Brain pericyte (primary cell): ENCODE results near the gene MZT2A.
"Not testable (repeated sequence)": the region's sequence is repeated elsewhere in the genome, so short reads cannot be mapped to it uniquely, and the experiment has no call there.

ENCODE experiments used
- DNase-seq: peaks from one replicate; pipeline ENCODE4 v3.0.0-alpha.2; 2012; ENCODE audit warnings: low read depth, low spot score

The MZT2A gene, protein sequence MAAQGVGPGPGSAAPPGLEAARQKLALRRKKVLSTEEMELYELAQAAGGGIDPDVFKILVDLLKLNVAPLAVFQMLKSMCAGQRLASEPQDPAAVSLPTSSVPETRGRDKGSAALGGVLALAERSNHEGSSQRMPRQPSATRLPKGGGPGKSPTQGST

DNA sequence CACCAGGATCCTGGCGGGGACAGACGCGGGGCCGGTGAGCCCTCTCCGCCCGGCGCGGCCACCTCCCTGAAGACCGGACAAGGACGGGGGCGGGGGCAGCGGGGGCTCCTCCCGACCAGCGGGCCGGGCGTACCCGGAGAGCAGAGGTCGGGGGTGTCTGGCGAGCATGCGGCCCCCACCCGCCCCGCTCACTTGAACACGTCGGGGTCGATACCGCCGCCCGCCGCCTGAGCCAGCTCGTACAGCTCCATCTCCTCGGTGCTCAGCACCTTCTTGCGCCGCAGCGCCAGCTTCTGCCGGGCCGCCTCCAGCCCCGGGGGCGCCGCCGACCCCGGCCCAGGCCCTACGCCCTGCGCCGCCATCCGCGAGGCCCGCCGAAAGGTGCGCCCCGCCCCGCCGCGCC, at the start of gene MZT2A:
Gene MZT2A, minus strand, starts transcription at position 383 of the 403 bp plus-strand sequence. Its CDS starts 21 bp downstream, at position 362.
- not testable (repeated sequence) for DNase-seq

DNA sequence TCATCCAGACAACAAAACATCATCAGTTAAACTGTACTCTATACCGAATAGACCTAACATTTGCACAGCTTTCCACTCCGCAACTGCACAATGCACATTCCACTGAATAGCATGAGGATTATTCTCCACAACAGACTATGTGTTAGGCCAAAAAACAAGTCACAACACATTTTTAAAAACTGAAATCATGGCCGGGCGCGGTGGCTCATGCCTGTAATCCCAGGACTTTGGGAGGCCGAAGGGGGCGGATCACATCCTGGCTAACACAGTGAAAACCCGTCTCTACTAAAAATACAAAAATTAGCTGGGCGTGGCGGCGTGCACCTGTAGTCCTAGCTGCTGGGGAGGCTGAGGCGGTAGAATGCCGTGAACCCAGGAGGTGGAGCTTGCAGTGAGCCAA, 46.7 kb upstream of the MZT2A start:
- not testable (repeated sequence) for DNase-seq

DNA sequence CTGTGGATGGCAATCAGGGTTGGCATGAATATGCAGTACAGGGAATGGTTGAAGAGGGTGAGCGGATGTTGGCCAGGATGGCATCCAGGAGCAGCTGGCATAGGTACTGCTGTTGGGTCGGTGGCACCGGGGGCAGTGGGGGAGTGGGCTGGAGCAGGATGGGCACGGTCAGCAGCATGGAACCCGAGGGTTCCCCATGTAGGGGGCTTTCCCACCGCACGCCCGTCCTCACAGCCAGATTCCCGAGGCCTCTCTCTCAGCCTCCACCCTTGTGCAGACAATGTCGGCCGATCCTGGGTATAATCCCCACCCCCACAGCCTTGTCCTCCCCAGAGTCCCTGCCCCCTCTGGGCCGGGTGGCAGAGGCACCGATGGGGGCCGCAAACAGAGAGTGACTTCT, 44.6 kb upstream of the MZT2A start:
- not testable (repeated sequence) for DNase-seq

DNA sequence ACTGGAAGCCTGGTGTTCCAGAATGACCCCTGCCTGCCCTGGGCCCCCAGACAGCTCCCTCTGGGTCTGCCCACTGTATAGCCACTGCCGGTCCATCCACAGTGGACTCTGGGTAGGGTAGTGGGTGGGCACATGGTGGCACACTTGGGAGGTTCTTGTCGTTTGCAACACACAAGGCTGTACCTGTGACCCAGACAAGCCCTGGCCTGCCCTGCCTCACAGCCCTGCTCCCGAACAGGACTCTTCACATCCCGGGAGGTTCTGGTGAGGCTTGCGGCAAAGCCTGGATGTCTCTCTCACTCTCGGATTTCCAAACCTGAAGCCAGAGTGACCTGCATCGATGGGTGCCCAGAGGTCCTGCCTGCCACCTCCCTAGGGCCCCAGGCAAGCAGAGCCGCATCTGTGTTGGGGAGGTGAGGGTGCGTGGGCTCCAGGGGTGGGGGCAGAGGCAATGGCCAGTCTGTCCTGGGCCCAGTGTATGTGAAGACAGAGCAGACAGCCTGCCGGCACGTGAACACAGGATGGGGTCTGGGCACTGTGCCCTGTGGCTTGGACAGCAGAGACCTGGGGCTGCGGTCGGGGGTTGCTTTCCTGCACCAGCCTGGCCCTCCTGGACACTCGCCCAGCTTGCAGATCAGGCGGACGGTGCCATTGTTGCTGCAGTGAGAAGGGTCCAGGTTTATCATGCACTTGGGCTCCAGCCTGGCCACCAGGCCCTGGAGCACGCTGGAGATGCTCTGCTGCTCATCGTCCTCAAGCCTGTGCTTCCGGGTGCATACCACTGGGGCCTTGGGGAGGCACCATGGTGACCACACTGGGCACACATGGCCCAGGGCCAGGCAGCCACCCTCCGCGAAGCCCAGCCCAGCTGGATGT, 44.0 kb upstream of the MZT2A start:
- DNase-seq = not testable (repeated sequence)

DNA sequence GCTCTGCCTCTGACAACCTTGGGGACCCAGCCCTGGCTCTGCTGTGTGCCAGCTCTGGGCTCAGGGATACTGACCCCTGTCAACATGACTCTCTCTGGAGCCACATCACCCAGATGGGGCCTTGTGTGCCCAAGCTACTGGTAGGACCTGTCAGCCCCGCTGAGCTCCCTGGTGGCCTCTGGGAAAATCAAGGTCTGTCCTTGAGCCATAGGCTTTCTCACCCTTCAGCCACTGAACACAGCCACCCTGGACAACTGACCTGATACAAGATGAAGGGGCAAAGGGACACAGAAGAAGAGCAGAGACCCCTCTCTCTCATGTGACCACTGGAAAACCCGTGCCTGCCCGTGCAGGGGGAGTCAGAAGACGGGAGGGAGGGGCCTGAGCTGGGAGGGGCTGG, 43.3 kb upstream of the MZT2A start:
- no peak for DNase-seq

DNA sequence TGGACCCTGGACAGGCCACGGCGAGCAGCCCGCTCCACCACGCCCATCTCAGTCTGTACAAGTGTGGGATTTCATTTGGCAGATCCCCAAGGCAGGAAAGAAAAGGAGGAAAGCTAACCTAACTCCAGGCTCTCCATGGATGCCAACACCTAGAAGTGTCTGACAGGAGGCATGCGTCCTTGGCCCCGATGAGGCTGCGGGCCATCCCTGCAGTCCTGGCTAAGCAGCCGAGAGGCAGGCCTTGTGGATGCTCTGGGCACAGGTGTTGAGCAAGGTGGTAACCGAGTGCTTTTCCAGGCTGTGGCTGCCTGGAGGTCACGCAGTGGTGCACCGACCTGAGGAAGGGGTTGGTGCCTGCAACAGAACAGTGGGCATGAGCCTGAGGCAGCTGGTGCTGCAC, 42.8 kb upstream of the MZT2A start:
- DNase-seq = not testable (repeated sequence)

DNA sequence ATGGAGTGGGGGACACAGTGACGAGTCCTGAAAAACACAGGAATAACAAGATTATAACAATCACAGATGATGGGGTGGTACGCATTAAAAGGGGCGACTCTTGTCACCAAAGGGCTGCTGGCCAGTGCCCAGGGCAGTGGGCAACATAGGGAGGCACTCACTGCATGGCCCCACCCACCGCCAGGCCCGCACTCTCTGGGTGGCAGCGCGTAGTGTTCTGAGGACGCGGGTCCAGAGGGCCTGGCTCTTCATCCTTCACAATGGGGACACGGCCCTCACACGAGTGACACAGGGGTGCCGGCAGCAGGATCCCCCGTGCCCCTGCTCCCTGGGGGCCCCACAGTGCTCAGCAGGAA, 42.1 kb upstream of the MZT2A start:
- DNase-seq = not testable (repeated sequence)

DNA sequence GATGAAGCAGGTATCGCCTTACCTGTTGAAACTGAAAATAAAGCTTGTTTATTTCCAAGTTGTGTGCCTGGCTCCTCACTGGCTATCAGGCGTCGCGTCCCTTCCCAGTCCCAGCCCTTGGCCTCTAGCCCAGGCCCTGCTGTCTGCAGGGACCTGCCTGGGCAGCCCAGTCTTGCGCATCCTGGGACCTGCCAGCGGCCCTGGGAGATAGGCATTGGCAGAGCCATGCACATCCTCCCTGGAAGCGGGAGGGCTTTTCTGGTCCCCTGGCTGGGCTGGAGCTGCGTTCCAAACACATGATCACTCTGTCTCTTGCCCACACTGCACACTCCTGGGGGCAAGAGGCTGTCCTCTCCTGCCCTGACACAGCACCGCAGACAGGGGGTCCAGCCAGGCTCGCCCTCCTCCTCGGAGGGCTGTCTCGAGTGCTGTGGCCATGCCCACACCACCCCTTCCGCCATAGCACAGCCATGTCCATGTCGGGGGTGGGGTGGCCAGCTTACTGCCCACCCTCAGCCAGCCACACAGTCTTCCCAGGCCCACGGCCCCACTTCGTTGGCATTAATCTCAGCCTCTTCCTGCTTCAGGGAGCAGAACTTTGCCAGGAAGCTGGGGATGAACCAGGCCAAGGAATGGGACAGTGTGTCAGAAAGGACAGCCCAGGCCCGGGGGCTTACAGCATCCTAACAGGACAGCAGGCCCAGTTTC, 41.6 kb upstream of the MZT2A start:
- DNase-seq = not testable (repeated sequence)

DNA sequence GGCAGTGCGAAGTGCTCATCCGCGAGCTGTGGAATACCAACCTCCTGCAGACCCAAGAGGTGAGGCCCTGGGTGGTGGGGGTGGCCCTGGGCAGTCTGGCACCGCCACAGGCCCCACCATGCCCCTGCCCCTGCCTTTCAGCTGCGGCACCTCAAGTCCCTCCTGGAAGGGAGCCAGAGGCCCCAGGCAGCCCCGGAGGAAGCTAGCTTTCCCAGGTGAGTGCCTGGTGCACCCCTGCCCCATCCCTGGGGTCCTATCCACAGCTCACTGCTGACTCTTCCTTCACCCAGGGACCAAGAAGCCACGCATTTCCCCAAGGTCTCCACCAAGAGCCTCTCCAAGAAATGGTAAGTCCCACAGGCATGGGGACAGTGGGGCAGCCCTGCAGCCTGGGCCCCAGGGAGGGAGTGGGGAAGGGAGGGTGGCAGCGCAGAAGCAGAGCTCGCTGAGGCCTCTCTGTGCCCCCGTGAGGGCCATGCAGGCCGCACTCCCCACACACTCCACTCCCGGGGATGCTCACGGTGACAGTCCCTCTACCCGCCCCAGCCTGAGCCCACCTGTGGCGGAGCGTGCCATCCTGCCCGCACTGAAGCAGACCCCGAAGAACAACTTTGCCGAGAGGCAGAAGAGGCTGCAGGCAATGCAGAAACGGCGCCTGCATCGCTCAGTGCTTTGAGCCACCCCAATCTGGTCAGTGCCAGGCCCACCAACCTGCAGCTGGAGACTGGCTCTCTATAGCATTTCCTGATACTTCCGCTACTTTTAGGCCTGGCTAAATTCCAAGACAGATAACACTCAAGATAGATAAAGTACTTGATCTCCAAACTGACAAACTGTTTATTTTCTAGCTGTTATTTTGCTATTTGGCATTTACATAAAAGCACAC, 40.8 kb upstream of the MZT2A start:
- not testable (repeated sequence) for DNase-seq

DNA sequence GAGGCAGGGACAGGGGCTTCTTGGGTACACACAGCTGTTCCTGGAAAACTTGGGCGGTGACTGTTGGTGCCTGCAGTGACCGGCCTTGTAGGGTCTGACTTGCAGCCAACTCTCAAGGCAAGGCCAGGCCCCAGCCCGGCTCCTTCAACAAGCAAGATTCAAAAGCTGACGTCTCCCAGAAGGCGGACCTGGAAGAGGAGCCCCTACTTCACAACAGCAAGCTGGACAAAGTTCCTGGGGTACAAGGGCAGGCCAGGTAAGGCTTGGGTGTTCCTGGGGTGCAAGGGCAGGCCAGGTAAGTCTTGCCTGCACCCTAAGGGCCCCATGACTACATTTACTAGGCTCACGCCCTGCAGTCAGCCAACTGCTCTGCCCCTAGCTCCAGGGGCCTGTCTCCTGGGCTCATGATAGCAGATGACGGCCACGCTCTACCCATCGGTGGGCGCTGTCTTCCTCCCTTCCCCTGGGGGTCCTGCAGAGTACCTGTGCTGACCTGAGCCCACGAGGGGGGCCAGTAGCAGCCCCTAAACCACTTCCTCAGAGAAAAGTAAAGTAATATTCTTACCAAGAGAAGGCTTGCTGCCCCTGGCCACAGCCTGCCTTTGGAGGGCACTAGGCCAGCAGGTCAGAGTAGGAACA, 39.5 kb upstream of the MZT2A start:
- not testable (repeated sequence) for DNase-seq

DNA sequence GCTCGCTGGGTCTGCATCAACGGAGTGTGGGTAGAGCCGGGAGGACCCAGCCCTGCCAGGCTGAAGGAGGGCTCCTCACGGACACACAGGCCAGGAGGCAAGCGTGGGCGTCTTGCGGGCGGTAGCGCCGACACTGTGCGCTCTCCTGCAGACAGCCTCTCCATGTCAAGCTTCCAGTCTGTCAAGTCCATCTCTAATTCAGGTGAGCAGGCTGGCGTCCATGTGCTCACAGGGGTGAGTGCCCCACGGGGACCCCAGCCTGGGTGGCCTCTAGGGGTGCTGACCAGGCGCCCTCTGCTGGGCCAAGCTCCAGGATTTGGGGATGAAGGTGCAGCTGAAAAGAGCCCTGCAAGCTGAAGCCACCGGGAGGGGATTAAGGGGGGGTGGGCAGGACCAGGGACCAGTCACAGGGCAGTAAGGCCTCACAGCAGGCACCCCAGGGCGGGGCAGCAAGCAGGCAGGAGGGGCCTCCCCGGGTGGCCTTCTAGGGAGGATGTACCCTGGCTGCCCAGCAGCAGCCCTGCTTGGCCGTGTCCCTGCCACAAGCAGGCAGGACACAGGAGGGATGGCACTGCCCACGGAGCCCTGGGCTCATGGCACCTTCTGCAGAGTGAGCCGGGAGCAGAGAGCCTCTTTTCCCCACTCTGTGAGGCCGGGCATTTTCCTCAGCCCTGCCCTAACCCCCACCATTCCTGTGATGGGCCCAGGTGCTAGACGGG, 38.6 kb upstream of the MZT2A start:
- not testable (repeated sequence) for DNase-seq

DNA sequence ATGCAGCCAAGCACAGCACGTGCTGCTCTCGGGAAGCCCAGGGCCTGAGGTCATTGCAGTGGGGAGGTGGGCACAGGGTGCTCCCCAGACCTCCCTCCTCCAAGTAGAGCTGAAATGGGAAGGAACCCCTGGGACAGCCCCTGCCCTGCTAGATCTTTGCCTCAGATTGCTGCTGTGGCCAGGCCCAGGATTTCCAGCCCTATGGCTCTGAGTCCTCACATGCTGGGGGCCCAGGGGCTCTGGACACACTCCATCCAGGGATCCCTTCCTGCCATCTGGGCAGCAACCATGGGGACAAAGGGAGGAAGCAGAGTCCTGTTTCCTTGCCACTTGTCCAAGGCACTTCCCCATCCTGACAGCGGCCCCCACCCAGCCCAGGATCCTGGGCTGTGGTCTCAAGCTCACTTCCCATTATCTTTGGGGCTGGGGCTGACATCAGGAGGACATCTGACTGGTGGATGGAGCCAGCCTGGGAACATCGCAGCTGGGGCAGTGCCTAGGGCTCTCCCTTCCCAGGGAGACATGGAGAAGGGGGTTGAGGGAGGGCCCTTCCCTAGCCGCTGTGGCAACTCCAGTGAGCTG, 37.8 kb upstream of the MZT2A start:
- DNase-seq = not testable (repeated sequence)

DNA sequence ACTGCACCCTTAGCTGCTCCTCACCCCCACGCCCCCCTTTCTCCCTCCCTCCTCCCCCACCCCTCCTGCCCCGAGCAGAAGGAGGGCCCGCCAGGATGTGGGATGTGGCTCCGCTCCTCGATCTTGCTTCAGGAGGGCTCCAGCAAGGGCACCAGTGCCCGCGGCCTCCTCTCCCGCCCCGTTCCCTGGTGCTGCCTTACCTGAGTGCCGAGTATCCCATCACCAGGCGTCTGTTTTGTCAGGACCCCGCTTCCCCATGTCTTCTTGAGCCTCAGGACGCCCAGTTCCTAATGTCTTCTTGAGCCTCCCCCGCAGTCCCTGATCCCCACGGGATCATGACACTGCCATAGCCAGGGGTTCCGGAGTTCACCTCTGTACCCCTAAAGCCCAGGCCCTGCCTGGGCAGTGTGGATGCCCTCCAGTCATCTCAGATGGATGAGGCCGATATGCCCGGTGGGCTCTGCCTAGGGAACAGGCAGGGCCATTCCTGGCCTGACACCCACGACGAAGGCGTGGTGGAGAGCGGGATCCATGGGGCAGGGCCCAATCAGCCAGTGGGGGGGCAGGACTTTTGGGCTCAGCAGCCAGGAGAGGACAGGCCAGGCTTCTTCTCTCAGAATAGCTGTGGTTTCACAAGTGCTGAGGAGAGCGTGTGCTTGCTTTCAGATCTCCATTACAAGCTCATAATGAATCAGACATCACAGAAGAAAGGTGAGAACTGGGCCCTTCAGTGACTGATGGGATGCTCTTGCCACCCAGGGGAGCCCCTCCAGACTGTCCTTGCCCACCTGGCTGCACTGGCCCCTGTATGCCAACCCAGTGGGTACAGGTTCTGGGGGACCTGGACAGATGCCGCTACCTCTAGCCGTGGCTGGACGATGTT, 37.0 kb upstream of the MZT2A start:
- not testable (repeated sequence) for DNase-seq

DNA sequence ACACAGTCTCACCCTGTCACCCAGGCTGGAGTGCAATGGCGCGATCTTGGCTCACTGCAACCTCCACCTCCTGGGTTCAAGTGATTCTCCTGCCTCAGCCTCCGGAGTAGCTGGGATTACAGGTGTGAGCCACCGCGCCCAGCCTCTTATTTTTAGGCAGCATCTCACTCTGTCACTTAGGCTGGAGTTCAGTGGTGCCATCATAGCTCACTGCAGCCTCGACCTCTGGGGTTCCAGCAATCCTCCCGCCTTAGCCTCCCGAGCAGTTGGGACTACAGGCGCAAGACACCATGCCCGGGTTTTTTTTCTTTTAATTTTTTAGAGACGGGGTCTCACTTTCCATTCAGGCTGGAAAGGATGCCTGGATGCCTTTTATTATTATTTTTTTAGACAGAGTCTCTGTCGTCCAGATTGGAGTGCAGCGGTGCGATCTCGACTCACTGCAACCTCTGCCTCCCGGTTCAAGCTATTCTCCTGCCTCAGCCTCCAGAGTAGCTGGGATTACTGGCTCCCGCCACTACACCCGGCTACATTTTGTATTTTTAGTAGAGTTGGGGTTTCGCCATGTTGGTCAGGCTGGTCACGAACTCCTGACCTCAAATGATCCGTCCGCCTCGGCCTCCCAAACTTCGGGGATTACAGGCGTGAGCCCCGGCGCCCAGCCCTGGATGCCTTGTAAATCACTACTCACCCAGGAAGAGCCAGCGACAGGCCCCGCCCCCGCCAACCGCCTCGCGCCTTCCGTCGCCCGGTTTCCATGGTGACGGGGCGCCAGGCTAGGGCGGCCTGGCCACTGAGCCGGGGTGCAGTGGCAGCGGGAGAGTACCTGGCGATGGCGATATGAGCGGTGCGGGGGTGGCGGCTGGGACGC, 35.2 kb upstream of the MZT2A start, which contains the start of gene CCDC74A:
Gene CCDC74A, plus strand, starts transcription at position 758 of the 871 bp plus-strand sequence. Its CDS starts 83 bp downstream, at position 841.
- not testable (repeated sequence) for DNase-seq

DNA sequence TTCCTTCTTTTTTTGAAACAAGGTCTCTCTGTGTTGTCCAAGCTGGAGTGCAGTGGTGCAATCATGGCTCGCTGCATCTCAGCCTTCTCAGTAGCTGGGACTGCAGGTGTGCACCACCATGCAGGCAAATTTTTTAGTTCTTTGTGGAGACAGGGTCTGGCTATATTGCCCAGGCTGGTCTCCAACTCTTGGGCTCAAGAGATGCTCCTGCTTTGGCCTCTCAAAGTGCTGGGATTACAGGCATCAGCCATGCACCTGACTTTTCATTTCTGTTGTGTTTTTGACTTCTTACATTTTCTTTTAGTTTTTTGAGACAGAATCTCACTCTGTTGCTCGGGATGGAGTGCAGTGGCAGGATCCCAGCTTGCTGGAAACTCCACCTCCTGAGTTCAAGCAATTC, 33.1 kb upstream of the MZT2A start:
- DNase-seq = not testable (repeated sequence)

DNA sequence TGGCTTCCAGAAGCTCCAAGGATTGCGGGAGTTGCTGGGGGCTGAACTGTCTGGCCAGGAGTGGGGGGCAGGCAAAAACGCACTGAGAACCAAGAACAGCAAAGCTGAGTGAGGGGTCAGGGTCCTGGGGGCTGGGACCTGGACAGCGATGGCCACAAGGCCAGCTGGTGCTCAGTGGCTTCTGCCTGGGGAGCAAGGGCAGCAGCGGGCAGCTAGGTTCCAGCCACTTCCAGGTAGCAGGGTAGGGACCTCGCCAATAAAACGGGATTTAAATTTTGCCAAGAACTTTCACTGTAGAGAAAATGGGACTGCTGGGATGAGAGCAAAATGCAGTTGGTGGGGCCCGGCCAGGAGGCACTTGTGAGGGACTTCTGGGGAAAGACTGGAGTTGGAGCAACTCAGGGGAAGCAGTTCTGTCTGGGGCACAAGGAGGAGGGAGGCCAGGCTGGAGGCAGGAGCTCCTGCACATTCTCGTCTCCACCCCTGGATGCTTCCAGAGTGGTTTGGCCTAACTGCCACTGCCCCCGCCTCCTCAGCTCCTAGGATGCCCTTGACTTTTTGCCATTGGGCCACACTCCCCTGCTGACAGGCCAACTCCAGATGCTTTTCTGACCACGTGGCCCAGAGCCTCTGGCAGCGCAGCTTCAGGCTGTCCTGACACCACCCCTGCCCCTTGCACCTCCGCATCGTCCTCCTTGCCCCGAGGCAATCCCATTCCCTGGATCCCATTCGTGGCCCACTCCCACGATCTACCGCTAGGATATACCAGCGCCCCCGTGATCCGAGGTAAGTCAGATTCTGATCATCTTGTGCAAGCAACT, 30.0 kb upstream of the MZT2A start:
- DNase-seq = no peak

DNA sequence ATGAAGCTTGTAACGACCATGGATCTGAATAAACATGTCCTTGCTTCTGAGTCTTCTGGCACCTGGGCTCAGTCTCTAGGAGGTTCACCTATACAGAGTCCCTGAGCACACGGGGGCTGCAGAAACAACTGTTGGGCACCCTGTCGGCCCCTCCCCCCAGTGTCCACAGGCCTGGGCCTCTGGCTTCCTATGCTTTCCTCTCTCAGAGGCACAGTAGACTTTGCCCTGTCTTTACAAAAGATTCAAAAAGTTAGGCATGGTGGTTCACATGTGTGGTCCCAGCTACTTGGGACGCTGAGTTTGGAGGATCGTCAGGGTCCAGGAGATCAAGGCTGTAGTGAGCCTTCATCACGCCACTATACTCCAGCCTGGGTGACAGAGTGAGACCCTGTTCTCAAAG, 29.3 kb upstream of the MZT2A start:
- not testable (repeated sequence) for DNase-seq
